Mesothelial cell of epicardium (in vitro differentiated cells): ENCODE results near the gene PNN. TPM values are rescaled to one million over a fixed set of nuclear protein-coding genes. Genes with fewer than 3 reads are reported as not detected.
"Not testable (repeated sequence)": the region's sequence is repeated elsewhere in the genome, so short reads cannot be mapped to it uniquely, and the experiment has no call there.

Experiments used
- DNase-seq, 2 experiments: peaks; one replicate each; pipeline ENCODE4 v3.0.0; 2021; ENCODE audit warnings: low spot score in 2 of 2; ENCODE audit not compliant: unreplicated experiment in 2 of 2
- H3K27ac Mint-ChIP-seq: 2 replicates; pipeline ENCODE4 v1.8.0; 2021; ENCODE audit warnings: mixed read lengths
- H3K27me3 Mint-ChIP-seq: 2 replicates; pipeline ENCODE4 v1.8.0; 2021; ENCODE audit warnings: low read depth, mixed read lengths
- H3K36me3 Mint-ChIP-seq: 2 replicates; pipeline ENCODE4 v1.8.0; 2021; ENCODE audit warnings: mixed read lengths
- H3K4me1 Mint-ChIP-seq: 2 replicates; pipeline ENCODE4 v1.8.0; 2021; ENCODE audit warnings: mixed read lengths
- H3K4me3 Mint-ChIP-seq: 2 replicates; pipeline ENCODE4 v1.8.0; 2021; ENCODE audit warnings: mild to moderate bottlenecking, moderate library complexity, mixed read lengths
- H3K9me3 Mint-ChIP-seq: 2 replicates; pipeline ENCODE4 v1.8.0; 2021; ENCODE audit warnings: mixed read lengths
- CTCF ChIP-seq: fragments of 200-600 bp; sonication (generic); IDR thresholded peaks from one replicate; pipeline ENCODE4 v1.5.0; 2021; ENCODE audit warnings: antibody characterized with exemption; ENCODE audit not compliant: unreplicated experiment
- total RNA-seq: library from RNA; stranded (reverse); gene quantifications from 3 replicates; pipeline ENCODE4 v1.2.1, GENCODE V29; 2021

PNN gene
- total RNA-seq, 1 donor from 2014 or later, result 131 TPM

GRCh38 chr14:39230416-39231035, 55.5 kb downstream of the PNN start:
- TF ChIP-seq CTCF, result no peak
- Mint-ChIP-seq H3K4me3 (no peak overlapping the region), H3K9me3 (no peaks in the 10 kb centered on the region), H3K4me1 (peaks cover 11% of the 10 kb centered on the region), H3K27ac (no peak overlapping the region), H3K27me3 (no peaks in the 10 kb centered on the region), H3K36me3 (no peaks in the 10 kb centered on the region)
- DNase-seq, result no peak

GRCh38 chr14:39231751-39232553, 56.9 kb downstream of the PNN start:
- not testable (repeated sequence) for H3K36me3 Mint-ChIP-seq, H3K27ac Mint-ChIP-seq, H3K9me3 Mint-ChIP-seq

More at GRCh38 chr14:39231751-39232553, 56.9 kb downstream of the PNN start:
- H3K27me3 Mint-ChIP-seq, H3K4me3 Mint-ChIP-seq, DNase-seq: not testable (repeated sequence)
- peaks cover 11% of the 10 kb centered on the region for H3K4me1 Mint-ChIP-seq

Other genes starting within 250 kb of the PNN start
- 94.9 to 107 TPM (median 104 TPM) in 3 replicates for gene SEC23A, start 72.0 kb upstream of the PNN start, total RNA-seq
- 13.9 to 17.0 TPM (median 15.8 TPM) in 3 replicates for gene GEMIN2, start 60.9 kb upstream of the PNN start, total RNA-seq
- gene TRAPPC6B, start 4.9 kb upstream of the PNN start, total RNA-seq, result 18.9 to 20.1 TPM (median 20.0 TPM) in 3 replicates
- gene MIA2, start 58.7 kb downstream of the PNN start, total RNA-seq, result 18.9 to 21.3 TPM (median 19.7 TPM) in 3 replicates